GM19395 (cell line): ENCODE data around the gene DYSF.
"Not testable (repeated sequence)": the region's sequence is repeated elsewhere in the genome, so short reads cannot be mapped to it uniquely, and the experiment has no call there.

Experiments used
- ATAC-seq: cut with Tn5 transposase; IDR thresholded peaks from one replicate; pipeline ENCODE4 v1.9.1; 2021; ENCODE audit warnings: mild to moderate bottlenecking, moderate library complexity; ENCODE audit not compliant: unreplicated experiment

Gene DYSF

DNA sequence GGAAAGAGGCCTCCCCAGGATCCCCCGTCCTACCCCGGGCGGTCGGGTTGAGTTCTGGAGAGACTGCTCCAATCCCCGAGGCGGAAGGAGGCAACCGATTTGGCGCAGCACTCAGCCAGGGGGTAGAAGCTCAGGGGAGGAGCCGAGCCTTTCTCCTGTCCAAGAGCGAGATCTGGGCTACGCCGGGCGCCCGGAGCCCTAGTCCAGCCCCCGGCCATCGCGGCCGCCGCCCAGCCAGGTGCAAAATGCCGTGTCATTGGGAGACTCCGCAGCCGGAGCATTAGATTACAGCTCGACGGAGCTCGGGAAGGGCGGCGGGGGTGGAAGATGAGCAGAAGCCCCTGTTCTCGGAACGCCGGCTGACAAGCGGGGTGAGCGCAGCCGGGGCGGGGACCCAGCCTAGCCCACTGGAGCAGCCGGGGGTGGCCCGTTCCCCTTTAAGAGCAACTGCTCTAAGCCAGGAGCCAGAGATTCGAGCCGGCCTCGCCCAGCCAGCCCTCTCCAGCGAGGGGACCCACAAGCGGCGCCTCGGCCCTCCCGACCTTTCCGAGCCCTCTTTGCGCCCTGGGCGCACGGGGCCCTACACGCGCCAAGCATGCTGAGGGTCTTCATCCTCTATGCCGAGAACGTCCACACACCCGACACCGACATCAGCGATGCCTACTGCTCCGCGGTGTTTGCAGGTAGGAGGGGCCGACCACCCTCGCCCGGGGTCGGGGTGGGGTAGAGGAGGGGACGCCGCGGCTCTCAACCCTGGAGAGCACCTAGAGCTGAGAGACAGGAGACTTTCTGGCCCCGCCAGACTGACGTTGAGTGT is at the start of gene DYSF:
Gene DYSF, plus strand, starts transcription at position 158 of the 817 bp plus-strand sequence.
- no peak for ATAC-seq

DNA sequence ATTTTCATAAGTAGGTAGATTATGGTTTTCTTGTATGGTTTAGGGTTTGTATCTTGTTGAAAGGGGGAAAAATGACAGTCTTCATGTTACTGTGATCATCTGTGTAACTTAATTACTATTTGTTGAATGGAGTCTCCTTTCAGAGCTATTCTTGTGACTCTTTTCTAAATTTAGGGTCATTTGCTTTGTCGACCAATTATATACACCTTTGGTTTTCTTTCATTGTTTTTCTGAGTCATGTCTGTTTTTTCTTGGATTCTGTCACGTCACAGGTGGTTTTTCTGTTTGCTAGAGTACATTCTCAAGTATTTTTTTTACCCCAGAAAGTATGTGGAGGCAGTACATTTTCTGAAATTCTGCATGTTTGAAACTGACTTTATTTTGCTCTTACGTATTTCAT is 43.8 kb upstream of the DYSF start:
- no peak for ATAC-seq

DNA sequence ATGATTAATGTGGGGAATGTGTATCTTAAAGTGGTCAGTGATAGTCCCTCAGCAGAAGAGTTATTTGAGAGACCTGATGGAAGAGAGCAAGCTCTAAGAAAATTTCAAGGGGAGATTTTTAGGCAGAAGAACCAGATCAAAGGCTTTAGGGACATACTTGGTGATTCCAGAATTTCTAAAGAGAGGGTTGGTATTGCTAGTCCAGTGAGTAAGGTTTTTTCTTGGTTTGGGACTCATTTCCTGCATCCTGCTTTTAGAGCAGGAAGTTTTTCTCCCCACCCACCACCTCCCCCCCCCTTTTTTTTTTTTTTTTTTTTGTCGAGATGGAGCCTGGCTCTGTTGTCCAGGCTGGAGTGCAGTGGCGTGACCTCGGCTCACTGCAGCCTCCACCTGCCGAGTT is 42.7 kb upstream of the DYSF start:
- ATAC-seq, result no peak

DNA sequence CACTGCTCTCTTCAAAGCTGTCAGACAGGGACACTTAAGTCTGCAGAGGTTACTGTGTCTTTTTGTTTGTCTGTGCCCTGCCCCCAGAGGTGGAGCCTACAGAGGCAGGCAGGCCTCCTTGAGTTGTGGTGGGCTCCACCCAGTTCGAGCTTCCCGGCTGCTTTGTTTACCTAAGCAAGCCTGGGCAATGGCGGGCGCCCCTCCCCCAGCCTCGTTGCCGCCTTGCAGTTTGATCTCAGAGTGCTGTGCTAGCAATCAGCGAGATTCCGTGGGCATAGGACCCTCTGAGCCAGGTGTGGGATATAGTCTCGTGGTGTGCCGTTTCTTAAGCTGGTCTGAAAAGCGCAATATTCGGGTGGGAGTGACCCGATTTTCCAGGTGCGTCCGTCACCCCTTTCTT is 36.5 kb upstream of the DYSF start:
- not testable (repeated sequence) for ATAC-seq

DNA sequence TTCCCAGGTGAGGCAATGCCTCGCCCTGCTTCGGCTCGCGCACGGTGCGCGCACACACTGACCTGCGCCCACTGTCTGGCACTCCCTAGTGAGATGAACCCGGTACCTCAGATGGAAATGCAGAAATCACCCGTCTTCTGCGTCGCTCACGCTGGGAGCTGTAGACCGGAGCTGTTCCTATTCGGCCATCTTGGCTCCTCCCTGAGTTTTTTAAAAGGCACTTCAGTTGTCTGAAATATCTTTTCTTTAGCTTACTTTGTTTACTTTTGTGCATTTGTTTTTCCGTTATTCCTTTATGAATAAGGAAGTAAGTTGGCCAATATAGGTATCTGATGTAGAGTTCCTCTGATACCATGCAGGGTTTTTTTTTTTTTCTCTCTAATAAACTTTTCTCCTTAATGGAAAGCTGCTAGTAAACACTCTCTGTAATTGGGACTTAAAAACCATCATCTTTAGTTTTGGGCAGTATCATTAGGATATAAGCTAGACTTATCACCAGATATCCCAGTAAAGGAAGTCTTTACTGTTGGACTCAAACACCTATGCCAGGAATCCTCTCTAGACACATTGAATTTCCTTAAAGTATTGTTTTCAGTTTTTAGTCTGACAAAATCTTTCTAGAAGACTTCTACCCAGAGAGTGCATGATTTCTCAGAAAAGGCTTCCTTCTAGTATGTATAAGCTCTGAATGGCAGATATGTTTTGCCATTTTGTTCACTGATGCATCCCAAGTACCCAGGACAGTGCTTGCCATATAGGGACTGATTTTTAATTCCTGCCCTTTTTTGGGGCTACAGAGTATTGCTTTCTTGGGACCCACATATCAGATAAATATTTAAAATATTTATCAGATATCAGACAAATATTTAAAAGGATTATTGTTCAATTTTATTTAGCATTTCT is 35.8 kb upstream of the DYSF start:
- no peak for ATAC-seq

DNA sequence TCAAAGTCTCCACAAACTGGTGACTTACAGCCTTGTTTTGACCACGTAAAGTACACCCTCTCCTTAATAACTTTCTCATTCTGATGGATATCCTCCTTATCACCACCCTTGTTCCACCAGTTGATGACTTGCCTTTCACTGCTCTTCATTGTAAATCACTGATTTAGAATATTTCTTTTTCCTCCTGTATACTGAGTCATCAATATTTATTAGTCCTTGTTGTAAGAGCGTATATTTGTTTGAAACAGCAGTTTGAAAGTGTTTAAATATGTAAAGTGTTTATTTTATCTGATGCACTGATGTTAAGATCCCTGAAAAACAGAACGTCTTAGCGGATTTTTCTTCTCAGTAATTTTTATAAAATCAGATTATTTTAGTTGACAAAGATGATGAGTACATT is 34.2 kb upstream of the DYSF start:
- no peak for ATAC-seq

DNA sequence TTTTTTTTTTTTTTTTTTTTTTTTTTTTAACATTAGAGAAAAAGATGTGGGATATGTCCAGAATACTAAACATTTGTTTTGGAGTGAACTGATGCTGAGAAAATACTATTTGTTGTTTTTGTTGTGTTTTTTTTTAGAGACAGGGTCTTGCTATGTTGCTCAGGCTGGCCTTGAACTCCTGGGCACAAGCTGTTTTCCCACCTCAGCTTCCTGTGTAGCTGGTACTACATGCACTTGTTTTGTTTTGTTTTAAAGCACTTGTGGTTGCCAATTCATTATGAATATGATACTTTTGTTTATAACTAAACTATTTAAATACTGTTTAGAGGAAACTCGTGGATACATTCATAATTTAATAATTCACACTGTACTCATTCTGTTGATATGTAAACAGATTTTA is 33.4 kb upstream of the DYSF start:
- ATAC-seq, result no peak

DNA sequence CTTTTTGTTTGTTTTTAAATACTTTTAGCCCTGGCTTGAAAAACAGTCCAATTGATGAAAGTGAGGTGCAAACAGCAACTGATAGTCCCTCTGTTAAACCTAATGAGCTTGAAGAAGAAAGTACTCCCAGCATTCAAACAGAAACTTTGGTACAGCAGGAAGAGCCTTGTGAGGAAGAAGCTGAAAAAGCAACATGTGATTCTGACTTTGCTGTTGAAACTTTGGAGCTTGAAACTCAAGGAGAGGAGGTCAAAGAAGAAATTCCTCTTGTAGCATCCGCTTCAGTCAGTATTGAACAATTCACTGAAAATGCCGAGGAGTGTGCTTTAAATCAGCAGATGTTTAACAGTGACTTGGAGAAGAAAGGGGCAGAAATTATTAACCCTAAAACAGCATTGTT is 30.6 kb upstream of the DYSF start:
- ATAC-seq, result no peak

DNA sequence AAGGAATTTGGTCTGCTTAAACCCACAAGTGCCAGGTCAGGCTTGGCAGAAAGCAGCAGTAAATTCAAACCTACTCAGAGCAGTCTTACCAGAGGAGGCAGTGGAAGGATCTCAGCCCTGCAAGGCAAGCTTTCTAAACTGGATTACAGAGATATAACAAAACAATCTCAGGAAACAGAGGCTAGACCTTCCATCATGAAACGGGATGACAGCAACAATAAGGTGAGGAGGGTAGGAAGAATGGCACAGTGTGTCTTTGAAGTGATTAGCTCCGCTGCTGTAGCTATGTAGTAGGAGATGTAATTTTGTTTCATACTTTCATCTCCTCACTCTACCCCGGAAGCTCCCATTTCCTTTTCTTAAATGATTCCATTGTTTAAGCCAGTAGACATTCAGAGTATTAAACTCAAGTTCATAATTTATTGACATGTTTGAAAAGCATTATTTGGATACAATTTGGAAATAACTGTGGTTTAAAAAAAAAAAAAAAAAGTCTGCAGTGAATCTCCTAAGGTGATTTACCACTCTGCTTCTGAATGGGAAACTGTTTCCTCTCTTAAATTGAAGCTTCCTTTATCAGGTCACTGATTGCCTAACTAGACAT is 29.4 kb upstream of the DYSF start:
- ATAC-seq, result no peak

DNA sequence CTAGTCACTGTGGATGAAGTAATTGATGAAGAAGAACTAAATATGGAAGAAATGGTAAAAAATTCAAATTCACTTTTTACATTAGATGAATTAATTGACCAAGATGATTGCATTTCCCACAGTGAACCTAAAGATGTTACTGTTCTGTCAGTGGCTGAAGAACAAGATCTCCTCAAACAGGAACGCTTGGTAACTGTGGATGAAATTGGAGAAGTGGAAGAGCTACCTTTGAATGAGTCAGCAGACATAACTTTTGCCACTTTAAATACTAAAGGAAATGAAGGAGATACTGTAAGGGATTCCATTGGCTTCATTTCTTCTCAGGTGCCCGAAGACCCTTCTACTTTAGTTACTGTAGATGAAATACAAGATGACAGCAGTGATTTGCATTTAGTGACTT is 26.6 kb upstream of the DYSF start:
- no peak for ATAC-seq

DNA sequence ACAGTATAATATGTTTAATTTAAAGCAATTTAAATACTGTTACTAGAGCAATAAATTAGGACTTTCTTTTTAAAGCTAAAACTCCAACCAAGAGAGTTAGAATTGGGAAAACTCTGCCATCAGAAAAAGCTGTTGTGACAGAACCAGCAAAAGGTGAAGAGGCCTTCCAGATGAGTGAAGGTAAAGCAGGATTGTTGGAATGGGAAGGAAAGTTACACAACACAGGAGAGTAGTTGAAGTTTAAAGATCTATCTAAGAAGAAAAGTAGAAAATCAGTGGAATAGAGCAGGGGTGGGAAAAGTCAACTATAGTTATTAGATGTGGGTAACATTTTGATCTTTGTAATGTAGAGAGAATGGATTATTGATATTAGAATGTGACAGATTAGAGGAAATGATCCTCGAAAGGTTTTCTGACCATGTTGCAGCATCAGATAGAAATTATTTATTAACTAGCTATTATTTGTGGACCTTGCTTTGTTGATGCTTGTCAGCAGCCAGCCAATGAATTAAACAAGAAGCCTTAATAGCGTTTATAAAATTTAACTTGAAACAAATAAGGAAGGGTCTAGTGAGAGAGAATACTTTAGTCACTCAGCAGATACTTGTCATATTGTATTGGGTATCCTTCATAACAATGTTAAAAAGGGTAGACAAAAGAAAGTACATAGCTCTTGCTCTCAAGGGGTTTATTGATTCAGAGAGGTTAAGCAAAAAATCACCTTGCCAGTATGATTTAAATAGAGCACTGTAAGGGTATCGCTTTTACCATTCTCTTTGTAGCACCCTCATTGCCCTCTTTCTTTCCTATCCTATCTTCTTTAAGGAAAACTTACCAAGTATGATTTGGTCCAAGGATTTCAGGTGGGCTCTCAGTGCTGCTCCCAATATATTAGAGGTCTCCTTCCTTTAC is 24.6 kb upstream of the DYSF start:
- ATAC-seq, result no peak

DNA sequence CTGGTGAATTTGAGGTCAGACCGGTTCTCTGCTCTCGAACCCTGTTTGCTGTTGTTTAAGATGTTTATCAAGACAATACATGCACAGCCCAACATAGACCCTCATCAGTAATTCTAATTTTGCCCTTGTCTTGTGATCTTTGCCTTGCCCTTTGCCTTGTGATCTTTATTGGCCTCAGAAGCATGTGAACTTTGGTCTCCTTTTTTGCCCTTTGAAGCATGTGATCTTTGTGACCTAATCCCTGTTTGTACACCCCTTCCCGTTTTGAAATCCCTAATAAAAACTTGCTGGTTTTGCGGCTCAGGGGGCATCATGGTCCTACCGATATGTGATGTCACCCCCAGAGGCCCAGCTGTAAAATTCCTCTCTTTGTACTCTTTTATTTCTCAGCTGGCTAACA is 8.2 kb upstream of the DYSF start:
- not testable (repeated sequence) for ATAC-seq

DNA sequence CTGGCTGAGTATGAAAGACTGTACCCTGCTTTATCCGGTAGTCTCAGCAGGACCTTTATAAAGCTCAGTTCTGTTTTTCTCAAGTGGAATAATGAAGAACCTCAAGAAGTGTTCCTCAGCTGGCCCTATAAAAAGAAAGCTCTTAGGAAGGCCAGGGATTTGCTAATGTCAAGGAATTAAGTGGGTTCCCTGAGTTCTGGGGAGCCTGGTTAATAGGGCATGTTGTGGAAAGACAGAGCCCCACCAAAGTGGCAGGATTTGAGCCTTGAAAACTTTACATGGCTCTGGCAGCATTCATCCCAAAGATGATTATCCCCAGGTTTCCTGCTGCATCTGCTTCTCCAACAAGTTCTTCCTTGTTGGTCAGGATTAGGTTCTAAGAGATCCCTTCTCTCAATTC is 6.9 kb upstream of the DYSF start:
- no peak for ATAC-seq

DNA sequence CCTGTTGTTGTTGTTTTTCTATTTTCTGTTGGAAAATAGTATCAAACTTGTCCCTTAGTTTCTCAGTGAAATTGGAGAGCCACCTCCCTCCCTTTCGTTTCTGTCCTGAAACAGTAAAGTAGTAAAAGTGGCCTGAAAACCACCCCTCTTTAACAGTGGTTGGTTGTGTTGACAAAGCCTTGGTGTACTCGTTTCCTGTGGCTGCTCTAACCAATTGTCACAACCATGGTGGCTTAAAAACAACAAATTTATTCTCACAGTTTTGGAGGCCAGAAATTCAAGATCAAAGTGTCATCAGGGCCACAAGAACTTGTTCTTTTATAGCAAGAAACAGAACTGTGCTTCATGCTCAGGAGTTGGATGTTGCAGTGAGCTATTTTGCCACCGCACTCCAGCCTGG is 4.0 kb upstream of the DYSF start:
- ATAC-seq, result no peak

DNA sequence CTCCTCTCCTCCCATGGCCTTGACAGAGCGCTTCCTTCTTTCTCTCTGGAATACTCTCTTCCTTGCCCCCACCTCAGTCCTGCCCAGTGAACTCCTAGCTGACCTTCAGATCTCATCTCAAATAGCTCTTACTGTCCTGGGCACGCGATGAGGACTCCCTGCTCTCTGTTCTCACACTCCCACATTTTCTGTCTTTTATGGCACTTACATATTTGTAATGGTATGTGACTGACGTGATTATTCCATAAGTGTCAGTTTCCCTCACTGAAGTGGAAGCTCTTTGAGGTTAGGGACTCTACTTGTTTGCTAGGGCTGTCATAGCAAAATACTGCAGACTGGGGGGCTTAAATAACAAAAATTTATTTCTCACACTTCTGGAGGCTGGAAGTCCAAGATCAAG is 1.7 kb upstream of the DYSF start:
- ATAC-seq, result no peak

DNA sequence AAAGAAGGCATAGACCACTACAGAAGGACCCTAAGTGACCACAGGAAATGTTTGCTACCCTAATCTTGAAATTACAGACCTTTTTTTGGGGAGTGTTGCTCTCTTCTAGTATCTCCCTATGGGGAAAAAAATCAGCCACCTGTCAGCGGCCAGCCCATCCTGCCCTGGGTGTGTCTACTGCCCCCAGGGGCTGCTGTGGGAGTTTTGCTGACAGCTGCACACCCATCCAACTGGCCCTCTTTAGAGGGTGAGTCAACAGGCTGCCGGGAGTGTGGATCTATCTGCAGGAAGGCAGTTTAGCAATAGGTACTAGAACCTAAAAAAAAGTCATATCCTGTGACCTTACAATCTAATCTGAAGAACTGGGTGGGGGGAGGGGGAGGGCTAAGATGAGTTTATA is 796 bp upstream of the DYSF start:
- no peak for ATAC-seq

DNA sequence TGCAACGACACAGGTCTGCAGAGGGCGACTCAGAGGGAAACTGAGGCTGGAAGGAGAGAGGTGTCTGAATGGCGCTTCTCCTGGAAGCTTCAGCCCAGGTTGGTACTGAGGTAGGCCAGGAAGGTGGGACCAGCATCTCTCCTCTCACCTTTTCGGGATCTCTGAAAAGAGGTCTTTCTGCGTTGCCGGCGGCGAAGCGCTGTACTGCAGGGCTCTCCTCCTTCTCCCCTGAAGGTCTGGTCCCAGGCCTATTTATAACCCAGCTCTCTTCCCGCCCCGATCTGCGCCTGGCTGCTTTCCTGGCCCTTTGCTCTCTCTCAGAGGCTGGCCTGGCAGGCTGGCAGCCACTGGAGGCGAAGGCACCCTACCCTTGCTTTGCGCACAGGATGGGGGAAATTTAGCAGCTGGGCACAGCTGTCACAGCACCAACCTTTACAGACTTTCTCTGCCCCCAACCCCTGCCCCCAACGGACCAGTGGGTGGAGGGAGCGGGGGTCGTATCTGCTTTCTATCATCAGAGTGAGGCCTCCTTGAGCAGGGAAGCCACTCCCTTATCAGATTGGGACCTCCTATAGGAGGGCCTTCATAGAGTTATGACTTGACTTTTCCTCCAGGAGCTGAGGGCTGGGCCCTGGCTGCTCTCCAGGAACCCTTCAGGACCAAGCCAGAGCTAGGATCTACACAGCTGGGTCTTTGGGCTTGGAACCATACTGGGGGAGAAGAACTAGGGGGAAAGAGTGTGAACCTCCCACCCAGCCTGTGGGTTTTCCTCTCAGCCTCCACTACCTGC is 1.1 kb downstream of the DYSF start:
- ATAC-seq, result no peak

DNA sequence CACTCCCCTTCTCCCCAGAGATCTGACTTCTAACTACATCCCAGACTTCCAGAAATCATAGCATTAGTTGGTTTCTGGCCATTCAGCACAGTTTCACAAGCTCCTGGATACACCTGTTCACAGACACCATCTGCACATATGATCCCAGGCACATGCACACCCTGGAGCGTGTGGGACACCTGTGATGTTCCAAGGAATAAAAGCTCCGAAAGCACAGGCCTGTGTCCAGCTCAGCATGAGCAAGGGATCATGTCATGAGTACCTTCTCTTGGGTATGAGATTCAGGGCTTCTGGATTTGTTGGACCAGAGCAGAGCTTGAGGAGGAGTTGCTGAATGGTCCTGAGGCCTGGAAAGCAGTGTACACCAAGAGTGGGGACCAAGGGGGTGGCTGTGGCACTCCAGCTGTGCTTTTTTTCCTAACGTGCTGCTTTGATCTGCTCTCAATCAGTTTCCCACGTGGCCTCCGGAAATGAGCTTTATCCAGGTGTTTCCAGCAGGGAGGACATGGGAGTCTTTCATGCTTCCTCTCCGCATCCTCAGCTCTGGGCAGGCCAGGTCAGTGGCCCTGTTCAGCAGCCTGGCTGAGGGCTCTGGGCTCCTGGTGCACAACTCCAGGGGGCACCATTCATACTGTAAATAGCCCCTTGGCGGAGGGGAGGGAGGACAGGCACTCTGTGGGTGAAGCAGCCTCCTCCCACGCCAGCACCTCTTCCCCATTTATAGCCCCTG is 1.8 kb downstream of the DYSF start:
- no peak for ATAC-seq
